Measurements from ENCODE around the gene GSG1L2. TPM values are rescaled to one million over a fixed set of nuclear protein-coding genes. Genes with fewer than 3 reads are reported as not detected.

The GSG1L2 gene
- total and polyA plus RNA-seq, 12 donors: not detected

DNA sequence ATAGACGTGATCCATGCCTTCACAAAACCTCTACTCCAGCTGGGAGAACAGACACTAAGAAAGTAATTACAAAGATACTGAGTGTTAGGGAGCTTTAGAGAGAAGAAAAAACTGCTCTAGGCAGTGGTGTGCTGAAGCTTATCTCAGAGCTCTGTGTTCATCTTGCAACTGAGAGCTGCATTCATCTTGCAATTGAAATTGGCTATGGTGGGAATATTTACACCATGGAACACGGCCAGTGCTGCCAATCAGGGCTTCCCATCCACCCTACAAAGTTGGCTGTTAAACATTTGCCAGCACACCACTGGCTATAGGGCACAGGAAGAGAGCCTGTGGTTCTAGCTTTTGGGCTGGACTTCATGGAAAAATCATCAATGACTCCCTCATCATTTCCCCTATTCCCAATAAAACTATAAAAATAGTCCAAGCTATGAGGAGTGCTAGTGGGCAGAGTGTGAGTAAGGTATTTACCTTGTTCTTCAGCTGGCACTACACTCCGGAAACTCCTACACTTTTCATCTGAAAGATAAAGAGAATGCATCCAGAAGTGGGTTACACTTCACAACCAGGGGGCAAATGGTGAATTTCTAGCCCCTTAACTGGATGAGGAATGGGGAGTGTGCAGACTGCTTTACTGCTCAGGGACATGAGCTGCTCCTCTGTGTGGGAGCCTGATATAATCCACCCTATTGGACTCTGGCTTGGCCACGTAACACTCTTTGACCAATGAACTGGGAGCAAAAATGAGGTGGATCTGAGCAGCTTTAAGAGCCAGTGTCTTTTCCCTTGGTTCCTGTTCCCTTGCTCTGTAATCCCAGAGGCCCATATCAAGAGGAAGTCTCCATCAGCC is 11.6 kb downstream of the GSG1L2 start:
- intact Hi-C loops (cut with DNase I): no loop called here
- Histone ChIP-seq H3K4me3 (no peak overlapping the region), H3K36me3 (no peaks in the 10 kb centered on the region), H3K9me3 (peaks cover 0 to 9% (median 0%) of the 10 kb centered on the region in 11 donors), H3K27me3 (peaks cover 0 to 48% (median 14%) of the 10 kb centered on the region in 7 donors), H3K4me1 (peaks cover 0 to 8% (median 0%) of the 10 kb centered on the region in 9 donors), H3K27ac (no peak overlapping the region)
- TF ChIP-seq, protein P1, sequence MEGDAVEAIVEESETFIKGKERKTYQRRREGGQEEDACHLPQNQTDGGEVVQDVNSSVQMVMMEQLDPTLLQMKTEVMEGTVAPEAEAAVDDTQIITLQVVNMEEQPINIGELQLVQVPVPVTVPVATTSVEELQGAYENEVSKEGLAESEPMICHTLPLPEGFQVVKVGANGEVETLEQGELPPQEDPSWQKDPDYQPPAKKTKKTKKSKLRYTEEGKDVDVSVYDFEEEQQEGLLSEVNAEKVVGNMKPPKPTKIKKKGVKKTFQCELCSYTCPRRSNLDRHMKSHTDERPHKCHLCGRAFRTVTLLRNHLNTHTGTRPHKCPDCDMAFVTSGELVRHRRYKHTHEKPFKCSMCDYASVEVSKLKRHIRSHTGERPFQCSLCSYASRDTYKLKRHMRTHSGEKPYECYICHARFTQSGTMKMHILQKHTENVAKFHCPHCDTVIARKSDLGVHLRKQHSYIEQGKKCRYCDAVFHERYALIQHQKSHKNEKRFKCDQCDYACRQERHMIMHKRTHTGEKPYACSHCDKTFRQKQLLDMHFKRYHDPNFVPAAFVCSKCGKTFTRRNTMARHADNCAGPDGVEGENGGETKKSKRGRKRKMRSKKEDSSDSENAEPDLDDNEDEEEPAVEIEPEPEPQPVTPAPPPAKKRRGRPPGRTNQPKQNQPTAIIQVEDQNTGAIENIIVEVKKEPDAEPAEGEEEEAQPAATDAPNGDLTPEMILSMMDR (IDR thresholded peaks at IDR 0.05): no peak
- peak in 4 of 8 donors; percentile 19 to 57 (median 38) for ATAC-seq
- WGBS, 2 donors: 52 to 56% methylated on average over 4 of the region's 4 CpGs
- DNase-seq: no peak

DNA sequence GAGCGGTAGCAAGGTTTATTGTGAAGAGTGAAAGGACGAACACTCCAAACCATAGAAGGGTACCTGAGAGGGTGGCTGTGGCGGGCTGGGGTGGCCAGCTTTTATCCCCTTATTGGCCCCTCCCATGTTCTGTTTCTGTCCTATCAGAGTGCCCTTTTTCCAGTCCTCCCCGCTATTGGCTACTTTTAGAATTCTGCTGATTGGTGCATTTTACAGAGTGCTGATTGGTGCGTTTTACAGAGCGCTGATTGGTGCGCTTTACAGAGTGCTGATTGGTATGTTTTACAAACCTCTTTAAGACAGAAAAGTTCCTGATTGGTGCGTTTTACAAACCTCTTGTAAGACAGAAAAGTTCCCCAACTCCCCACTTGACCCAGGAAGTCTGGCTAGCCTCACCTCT is 12.5 kb downstream of the GSG1L2 start:
- Histone ChIP-seq H3K27me3 (peaks cover 0 to 50% (median 14%) of the 10 kb centered on the region in 7 donors), H3K4me1 (peaks cover 0 to 8% (median 0%) of the 10 kb centered on the region in 9 donors), H3K9me3 (peaks cover 0 to 18% (median 0%) of the 10 kb centered on the region in 11 donors), H3K27ac (no peak overlapping the region), H3K36me3 (no peaks in the 10 kb centered on the region), H3K4me3 (no peak overlapping the region)
- DNase-seq (no peak), ATAC-seq (no peak)
- 90 to 94% methylated on average over 8 of the region's 8 CpGs for WGBS, 2 donors
- intact Hi-C loops (cut with DNase I): loop anchor here in 2 of 10 donors (10.0 kb wide), 1 partner anchor 75 kb away; no protein-coding TSS in a partner anchor
- TF ChIP-seq, protein P1 (IDR thresholded peaks at IDR 0.05): no peak

DNA sequence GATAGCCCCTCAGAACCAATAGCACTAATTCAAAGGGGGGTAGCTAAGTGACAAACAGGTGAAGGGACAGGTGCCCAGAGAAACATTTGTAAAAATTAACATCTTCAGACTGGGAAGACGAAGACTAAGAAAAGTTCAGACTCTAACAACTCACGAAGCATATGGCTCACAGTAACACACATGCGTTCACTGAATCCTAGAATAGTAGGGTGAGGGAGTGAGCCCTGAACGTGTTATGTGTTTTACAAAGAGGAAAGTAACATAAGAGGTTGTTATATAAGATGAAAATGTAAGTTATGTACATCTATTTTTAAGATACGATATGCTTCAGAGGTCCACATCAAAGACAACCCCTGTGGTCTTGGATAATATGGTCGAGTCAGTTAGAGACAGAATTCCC is 15.2 kb downstream of the GSG1L2 start:
- H3K27me3 ChIP-seq: peaks cover 0 to 47% (median 20%) of the 10 kb centered on the region in 7 donors
- WGBS, 2 donors: 71 to 83% methylated on average over 6 of the region's 6 CpGs
- ATAC-seq (no peak), DNase-seq (no peak)
- TF ChIP-seq, protein P1 (IDR thresholded peaks at IDR 0.05): no peak
- no peak overlapping the region for H3K4me3 ChIP-seq
- peaks cover 0 to 7% (median 0%) of the 10 kb centered on the region in 9 donors for H3K4me1 ChIP-seq
- H3K27ac ChIP-seq: no peak overlapping the region
- peaks cover 0 to 24% (median 0%) of the 10 kb centered on the region in 11 donors for H3K9me3 ChIP-seq
- intact Hi-C loops (cut with DNase I): loop anchor here in 2 of 10 donors (10.0 kb wide), 1 partner anchor 78 kb away; no protein-coding TSS in a partner anchor
- no peaks in the 10 kb centered on the region for H3K36me3 ChIP-seq

DNA sequence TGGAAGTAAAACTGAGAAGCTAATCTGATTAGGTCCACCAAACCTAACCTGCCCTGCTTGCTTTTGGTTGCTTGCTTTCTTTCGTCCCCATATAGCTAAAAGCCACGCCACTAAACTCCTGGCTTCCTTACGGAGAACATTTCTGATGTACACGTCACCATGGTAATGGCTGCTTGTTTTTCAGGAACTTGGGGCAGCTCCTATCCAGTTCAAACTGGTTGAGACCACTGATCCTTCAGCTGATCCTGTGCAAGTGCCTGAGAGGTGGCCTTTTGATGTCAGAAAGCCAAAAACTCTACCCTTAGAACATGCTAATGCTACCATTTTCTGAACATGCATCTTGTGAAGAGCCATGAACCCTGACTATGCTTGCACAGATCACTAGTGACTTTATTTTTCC is 16.1 kb downstream of the GSG1L2 start:
- Histone ChIP-seq H3K27me3 (peaks cover 0 to 47% (median 19%) of the 10 kb centered on the region in 7 donors), H3K27ac (no peak overlapping the region), H3K9me3 (peaks cover 0 to 24% (median 0%) of the 10 kb centered on the region in 11 donors), H3K4me3 (no peak overlapping the region), H3K4me1 (peaks cover 0 to 5% (median 0%) of the 10 kb centered on the region in 9 donors), H3K36me3 (no peaks in the 10 kb centered on the region)
- intact Hi-C loops (cut with DNase I): loop anchor here in 2 of 10 donors (10.0 kb wide), 1 partner anchor 79 kb away; no protein-coding TSS in a partner anchor
- WGBS, 2 donors: 35 to 86% methylated on average over 4 of the region's 4 CpGs
- ATAC-seq (no peak), DNase-seq (no peak)
- TF ChIP-seq, protein P1 (IDR thresholded peaks at IDR 0.05): no peak

All from heart right ventricle (tissue), 16 donors.